DMS53 treated with DMSO at 0.1 percent for 48 hours (cell line): ENCODE results near the gene TBC1D17.
A peak's percentile ranks its signal among the peaks of the same experiment; 100 is the strongest.

Source experiments
- DNase-seq: peaks from one replicate; lab custom pipeline; 2025; ENCODE audit not compliant: unreplicated experiment; lab: John Stamatoyannopoulos, UW

The TBC1D17 gene

GRCh38 chr19:49875857-49876421 lies 1.6 kb upstream of the TBC1D17 start:
- no peak for DNase-seq

DNA sequence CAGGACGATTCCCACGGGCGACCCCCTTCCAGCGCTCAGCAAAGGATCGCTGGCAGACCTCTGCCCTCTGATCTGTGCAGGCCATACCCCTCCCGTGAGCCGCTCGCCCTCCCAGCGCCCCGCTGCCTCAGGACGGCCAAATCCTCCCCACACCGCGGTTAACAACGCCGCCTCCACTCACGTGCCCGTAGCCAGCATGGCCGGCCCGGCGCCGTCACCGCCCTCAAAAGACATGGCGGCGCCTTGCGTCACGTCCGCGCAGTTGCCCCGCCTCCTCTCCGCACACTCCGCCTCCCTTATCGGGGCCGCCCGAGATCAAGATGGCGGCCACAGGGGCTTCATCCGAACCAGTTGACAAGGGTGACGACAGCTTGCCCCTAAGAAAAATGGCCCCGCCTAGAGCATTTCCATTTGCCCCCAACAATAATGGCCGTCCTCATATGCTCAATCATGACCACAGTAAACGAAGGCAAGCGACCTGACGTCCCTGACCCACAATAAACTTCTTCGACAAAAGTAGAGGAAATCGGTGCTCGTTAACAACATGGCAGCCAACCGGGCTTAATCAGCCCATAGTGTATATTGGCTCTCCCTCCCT lies 981 bp upstream of the TBC1D17 start:
- peak; percentile 88 for DNase-seq

GRCh38 chr19:49877879-49878743 lies 609 bp downstream of the TBC1D17 start:
- DNase-seq = peak; percentile 89

DNA sequence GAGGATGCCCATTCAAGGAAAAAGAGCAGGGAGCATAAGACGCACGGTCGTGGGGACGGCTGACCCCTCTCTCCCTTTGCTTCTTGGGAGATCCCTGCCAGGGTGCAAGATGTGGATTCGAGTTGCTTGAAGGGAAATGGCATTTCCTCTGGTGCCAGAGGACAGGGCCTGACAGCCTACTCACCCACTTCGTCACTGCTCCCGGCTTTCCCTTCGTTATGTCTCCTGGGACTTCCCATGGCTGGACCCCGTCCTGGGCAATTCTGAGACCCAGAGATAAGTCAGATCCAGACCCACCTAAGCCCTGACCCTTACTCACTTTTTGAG lies 1.2 kb downstream of the TBC1D17 start:
- DNase-seq = no peak

- no peak for DNase-seq
These were observed 1.9 kb downstream of the TBC1D17 start for GRCh38 chr19:49879243-49879963.

- no peak for DNase-seq
These were observed 2.8 kb downstream of the TBC1D17 start for GRCh38 chr19:49880162-49880869.

GRCh38 chr19:49881186-49881585 lies 3.7 kb downstream of the TBC1D17 start:
- DNase-seq = no peak

- no peak for DNase-seq
These were observed 4.3 kb downstream of the TBC1D17 start for GRCh38 chr19:49881672-49882394.

- no peak for DNase-seq
These were observed 5.1 kb downstream of the TBC1D17 start for GRCh38 chr19:49882643-49883042.

- no peak for DNase-seq
These were observed 5.6 kb downstream of the TBC1D17 start for GRCh38 chr19:49883094-49883493.

DNA sequence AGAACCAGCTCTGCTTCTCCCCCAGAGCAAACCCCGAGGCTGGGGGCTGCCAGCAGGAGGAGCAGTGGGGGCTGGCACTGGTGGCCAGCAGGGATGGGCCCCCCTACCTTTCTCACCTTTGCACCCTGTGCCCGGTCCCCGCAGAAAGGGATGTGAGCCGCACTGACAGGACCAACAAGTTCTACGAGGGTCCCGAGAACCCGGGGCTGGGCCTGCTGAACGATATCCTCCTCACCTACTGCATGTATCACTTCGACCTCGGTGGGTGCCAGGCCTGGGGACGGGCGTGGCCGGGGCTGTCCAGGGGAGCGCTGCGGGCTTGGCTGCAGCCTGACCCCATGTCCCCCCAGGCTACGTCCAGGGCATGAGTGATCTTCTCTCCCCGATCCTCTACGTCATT lies 6.6 kb downstream of the TBC1D17 start:
- DNase-seq = no peak

DNA sequence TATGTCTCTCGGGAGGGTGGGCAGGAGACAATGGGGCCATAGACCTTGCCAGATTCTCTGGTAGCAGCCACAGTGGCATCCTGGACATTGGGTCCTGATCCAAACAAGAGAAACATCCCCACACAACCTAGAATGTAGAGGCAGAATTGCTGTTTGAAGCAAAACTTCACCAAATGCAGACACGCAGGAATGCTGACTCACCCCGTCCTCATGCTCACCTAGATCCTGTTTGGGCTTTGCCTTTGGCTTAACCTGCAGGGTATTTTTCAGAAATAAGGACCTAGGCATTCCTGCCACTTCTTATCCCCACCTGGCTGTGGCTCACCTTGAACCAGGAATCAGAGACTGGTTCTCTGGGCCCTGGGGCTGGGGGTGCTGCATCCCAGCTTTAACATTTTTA lies 7.3 kb downstream of the TBC1D17 start:
- DNase-seq = no peak

GRCh38 chr19:49887037-49887664 lies 9.6 kb downstream of the TBC1D17 start:
- DNase-seq = peak; percentile 55

- DNase-seq = peak; percentile 55
These were observed 10.4 kb downstream of the TBC1D17 start for GRCh38 chr19:49887665-49888509.

DNA sequence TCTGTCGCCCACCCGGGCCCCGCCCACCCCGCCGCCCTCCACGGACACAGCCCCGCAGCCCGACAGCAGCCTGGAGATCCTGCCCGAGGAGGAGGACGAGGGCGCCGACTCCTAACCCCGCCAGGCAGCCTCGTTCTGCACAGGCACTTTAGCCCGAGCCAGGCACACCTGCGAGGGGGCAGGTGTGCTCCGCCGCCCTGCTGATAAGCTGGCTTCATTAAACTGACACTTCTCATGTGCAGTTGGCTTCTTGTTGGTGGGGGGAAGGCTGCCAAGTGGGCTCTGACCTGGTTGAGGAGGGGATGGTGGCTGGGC lies 11.0 kb downstream of the TBC1D17 start:
- peak; percentile 12 for DNase-seq

DNA sequence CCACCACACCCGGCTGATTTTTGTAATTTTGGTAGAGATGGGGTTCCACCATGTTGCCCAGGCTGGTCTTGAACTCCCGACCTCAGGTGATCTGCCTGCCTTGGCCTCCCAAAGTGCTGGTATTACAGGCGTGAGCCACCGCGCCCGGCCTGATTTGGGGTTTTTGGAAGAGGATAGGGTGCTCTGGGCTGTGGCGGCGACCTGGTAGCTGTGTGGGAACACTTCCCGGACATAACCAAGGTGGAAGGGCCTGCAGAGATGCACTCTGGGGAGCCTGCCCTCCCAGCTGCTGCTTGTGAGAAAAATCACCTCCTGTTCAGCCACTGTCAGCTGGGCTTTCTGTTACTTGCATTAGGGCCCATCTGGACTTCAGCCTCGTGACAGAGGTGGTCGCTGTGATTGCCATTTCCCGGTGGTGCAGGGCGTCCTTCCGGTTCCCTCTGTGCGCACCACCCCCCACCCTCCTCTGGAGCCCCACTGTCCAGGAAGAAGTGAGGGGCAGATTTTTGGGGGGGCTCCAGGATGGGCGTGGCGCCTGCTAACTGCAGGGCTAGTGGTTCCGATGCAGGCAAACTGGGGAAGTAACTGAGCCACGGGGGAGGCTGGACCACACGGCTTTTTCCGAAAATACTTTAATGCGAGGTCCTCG lies 11.7 kb downstream of the TBC1D17 start:
- no peak for DNase-seq

DNA sequence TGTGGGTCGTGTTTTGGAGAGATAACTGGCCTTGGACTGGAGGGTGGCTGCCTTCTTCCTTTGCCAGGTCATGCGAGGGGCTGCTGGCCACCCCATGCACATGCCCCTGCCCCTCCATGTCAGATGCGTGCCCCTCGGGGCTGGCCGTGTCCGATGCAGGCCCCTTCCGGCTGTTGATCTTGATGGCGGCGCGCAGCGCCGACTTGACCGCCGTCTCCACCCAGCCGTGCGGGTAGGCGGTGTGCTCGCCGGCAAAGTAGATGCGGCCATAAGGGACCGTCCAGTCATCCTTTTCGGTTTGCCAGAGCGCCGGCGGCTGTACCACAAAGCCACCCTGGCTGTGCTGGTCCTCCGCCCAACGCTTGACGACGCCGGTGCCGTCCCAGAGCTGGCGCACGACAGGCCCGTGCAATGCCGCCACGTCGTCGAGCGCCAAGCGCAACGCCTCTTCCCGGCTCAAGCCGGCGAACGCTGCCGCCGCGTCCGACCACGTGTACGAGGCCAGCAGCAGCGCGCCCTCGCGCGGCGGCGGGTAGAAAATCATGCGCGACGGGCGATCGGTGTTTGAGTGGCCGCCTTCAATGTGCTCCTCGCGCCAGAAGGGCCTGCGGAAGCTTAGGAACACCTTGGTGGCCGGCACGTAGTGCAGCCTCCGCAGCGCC lies 12.3 kb downstream of the TBC1D17 start:
- peak; percentile 72 for DNase-seq
